Measurements from ENCODE around the gene ANGEL1.

DNA sequence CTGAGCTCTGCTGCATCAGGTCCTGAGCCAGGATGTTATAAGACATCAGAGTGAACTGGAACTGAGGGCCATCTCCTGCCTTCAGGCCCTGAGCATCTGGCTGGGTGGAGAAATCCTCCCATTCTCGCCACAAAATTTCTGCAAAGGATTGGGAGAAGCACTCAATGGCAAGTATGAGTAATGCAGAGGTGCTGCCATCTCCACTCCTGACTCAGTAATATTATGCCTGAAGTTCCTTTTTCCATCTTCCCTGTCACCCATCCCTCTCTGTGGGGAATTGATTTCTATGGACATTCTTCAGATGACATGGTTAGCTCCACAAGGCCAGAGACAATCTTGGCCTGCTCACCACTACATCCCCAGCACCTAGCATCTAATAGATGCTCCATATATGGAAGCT lies 4.7 kb downstream of the ANGEL1 start:
- TF ChIP-seq CTCF (IDR thresholded peaks at IDR 0.05; ENCODE audit: low read length) = no peak
- TF ChIP-seq EZH2 (IDR thresholded peaks at IDR 0.05; ENCODE audit: borderline replicate concordance, low read length) = no peak

Data from OCI-LY1 (cell line).